CD14-positive monocyte (primary cell): ENCODE measurements around the gene GPD1. TPM values are rescaled to one million over a fixed set of nuclear protein-coding genes. Genes with fewer than 3 reads are reported as not detected.

ENCODE experiments used
- DNase-seq, 3 donors: peaks; one replicate each; pipeline ENCODE4 v3.0.0-alpha.2; 2011 to 2022
- H2AFZ ChIP-seq: 2 replicates; pipeline ENCODE4 v1.6.0; 2012; ENCODE audit warnings: mild to moderate bottlenecking, low read depth, low read length, inconsistent platforms; ENCODE audit not compliant: insufficient read depth, poor library complexity, severe bottlenecking
- H3K27ac ChIP-seq, 2 donors: 1 replicate in 1 of 2; 2 replicates in 1 of 2; pipeline ENCODE4 v1.5.1; 2012 to 2013; ENCODE audit warnings: low read length in 2 of 2, control low read depth in 1 of 2, inconsistent platforms in 1 of 2, low read depth in 1 of 2, mild to moderate bottlenecking in 1 of 2
- H3K27me3 ChIP-seq, 2 donors: one replicate each; pipeline versions ENCODE4 v1.6.0 to v1.6.1; 2011 to 2013; ENCODE audit warnings: low read length in 2 of 2; ENCODE audit not compliant: control insufficient read depth in 2 of 2, insufficient read depth in 2 of 2
- H3K36me3 ChIP-seq, 2 donors: replicated peaks in 1 of 2; 1 replicate in 1 of 2; 2 replicates in 1 of 2; pipeline versions ENCODE4 v1.5.1 to v1.6.1; 2012 to 2013; ENCODE audit warnings: low read length in 2 of 2, control low read depth in 1 of 2, inconsistent platforms in 1 of 2, mild to moderate bottlenecking in 1 of 2; ENCODE audit not compliant: insufficient read depth in 2 of 2, control insufficient read depth in 1 of 2
- H3K4me1 ChIP-seq, 2 donors: 1 replicate in 1 of 2; 2 replicates in 1 of 2; pipeline versions ENCODE4 v1.5.1 to v1.6.1; 2012 to 2013; ENCODE audit warnings: low read length in 2 of 2, control low read depth in 1 of 2, inconsistent platforms in 1 of 2, mild to moderate bottlenecking in 1 of 2, moderate library complexity in 1 of 2; ENCODE audit not compliant: insufficient read depth in 2 of 2, control insufficient read depth in 1 of 2
- H3K4me2 ChIP-seq: replicated peaks from 2 replicates; pipeline ENCODE3; 2012; ENCODE audit warnings: low read length, moderate library complexity, mild to moderate bottlenecking; ENCODE audit not compliant: poor library complexity, severe bottlenecking; ENCODE audit errors: extremely low read depth
- H3K4me3 ChIP-seq, 3 experiments: fragments of 200-600 bp in 1 of 3; sonication (generic) in 1 of 3; replicated peaks in 1 of 3; 1 replicate in 2 of 3; 2 replicates in 1 of 3; pipeline ENCODE4 v1.5.1; 2011 to 2013; ENCODE audit warnings: low read length in 3 of 3, mild to moderate bottlenecking in 3 of 3, control low read depth in 2 of 3, low read depth in 2 of 3, inconsistent platforms in 1 of 3, moderate library complexity in 1 of 3
- H3K79me2 ChIP-seq: 2 replicates; pipeline ENCODE4 v1.6.0; 2012; ENCODE audit warnings: mild to moderate bottlenecking, control low read depth, inconsistent platforms, low read length, moderate library complexity; ENCODE audit not compliant: insufficient read depth
- H3K9ac ChIP-seq: 2 replicates; pipeline ENCODE4 v1.6.0; 2017; ENCODE audit warnings: low read length, mild to moderate bottlenecking; ENCODE audit not compliant: insufficient read depth, poor library complexity, severe bottlenecking
- H3K9me3 ChIP-seq, 2 donors: replicated peaks in 1 of 2; 1 replicate in 1 of 2; 2 replicates in 1 of 2; pipeline versions ENCODE4 v1.5.1 to v1.6.1; 2012 to 2013; ENCODE audit warnings: low read length in 2 of 2, control low read depth in 1 of 2; ENCODE audit not compliant: control insufficient read depth in 1 of 2, insufficient read depth in 1 of 2
- H4K20me1 ChIP-seq: 2 replicates; pipeline ENCODE4 v1.6.0; 2012; ENCODE audit warnings: mild to moderate bottlenecking, low read length, control low read depth, moderate library complexity; ENCODE audit not compliant: insufficient read depth
- H3K27ac Mint-ChIP-seq, 7 donors: one replicate each; pipeline ENCODE4 v1.8.0; 2020; ENCODE audit warnings: mild to moderate bottlenecking in 7 of 7, mixed read lengths in 7 of 7, moderate library complexity in 6 of 7, inconsistent platforms in 2 of 7
- H3K27me3 Mint-ChIP-seq, 3 donors: one replicate each; pipeline ENCODE4 v1.8.0; 2021 to 2022; ENCODE audit warnings: low read depth in 3 of 3, mild to moderate bottlenecking in 3 of 3, mixed read lengths in 3 of 3, moderate library complexity in 3 of 3, inconsistent platforms in 1 of 3
- H3K36me3 Mint-ChIP-seq, 2 donors: one replicate each; pipeline ENCODE4 v1.8.0; 2020; ENCODE audit warnings: mixed read lengths in 2 of 2, inconsistent platforms in 1 of 2, mild to moderate bottlenecking in 1 of 2
- H3K4me1 Mint-ChIP-seq: one replicate; pipeline ENCODE4 v1.8.0; 2020; ENCODE audit warnings: mild to moderate bottlenecking, mixed read lengths
- H3K4me3 Mint-ChIP-seq, 2 donors: one replicate each; pipeline ENCODE4 v1.8.0; 2020; ENCODE audit warnings: mild to moderate bottlenecking in 2 of 2, mixed read lengths in 2 of 2, moderate library complexity in 1 of 2
- H3K9me3 Mint-ChIP-seq, 7 donors: one replicate each; pipeline ENCODE4 v1.8.0; 2020 to 2022; ENCODE audit warnings: mixed read lengths in 7 of 7, mild to moderate bottlenecking in 6 of 7, moderate library complexity in 6 of 7, inconsistent platforms in 2 of 7
- CTCF ChIP-seq: fragments of 200-600 bp; IDR thresholded peaks from one replicate; pipeline ENCODE4 v1.8.0; 2022; ENCODE audit warnings: antibody characterized with exemption, mild to moderate bottlenecking
- WGBS: methylation state at CpG from one replicate; pipeline ENCODE4 v1.1.5; 2013; ENCODE audit warnings: missing lambda C conversion rate; ENCODE audit not compliant: insufficient coverage; 5-methylcytosine and 5-hydroxymethylcytosine counted together
- intact Hi-C, 2 donors: fragments of 100-400 bp; cut with micrococcal nuclease; formaldehyde crosslinking; loops; one replicate each; pipeline versions ENCODE4 v1.15.0 to v1.15.1; 2023
- polyA plus RNA-seq, 3 donors: library from polyadenylated mRNA; depleted of rRNA in 1 of 3; unstranded in 2 of 3; stranded (reverse) in 1 of 3; fragments of 300-500 nt in 2 of 3; fragments of >200 nt in 1 of 3; fragmentation: Illumina TruSeq in 2 of 3; gene quantifications; 1 replicate in 2 of 3; 2 replicates in 1 of 3; pipeline ENCODE4 v1.2.3, GENCODE V29; 2012 to 2021

Gene GPD1
- polyA plus RNA-seq, 3 donors = 0.08 TPM; not detected in 2

DNA sequence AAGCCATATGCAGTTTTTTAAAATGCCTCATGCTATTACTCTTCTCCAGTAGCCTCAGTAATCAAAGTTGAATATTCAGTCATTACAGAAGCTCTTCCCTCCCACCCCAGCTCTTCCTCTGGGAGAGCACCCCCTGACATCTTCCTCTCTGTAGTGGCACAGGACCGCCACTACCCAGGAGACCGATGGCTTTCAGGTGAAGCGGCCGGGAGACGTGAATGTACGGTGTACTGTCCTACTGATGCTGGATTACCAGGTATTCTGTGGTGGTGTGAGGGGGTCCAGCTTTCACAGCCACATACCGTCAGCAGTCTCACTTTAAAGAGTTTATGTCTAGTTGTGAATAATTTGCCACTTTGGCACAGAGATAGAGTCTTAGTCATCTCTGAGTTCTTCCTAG lies 14.1 kb upstream of the GPD1 start:
- H3K9me3 ChIP-seq = no peaks in the 10 kb centered on the region
- H2AFZ ChIP-seq = no peak overlapping the region
- peaks cover 10% of the 10 kb centered on the region for H3K79me2 ChIP-seq
- no peak overlapping the region for H3K4me3 ChIP-seq
- Mint-ChIP-seq H3K4me3 (no peak overlapping the region), H3K9me3 (no peaks in the 10 kb centered on the region), H3K27ac (peak overlapping the region in 1 of 7 donors; percentile 26), H3K4me1 (peaks cover 19% of the 10 kb centered on the region), H3K36me3 (peaks cover 66 to 75% of the 10 kb centered on the region in 2 donors), H3K27me3 (peaks cover 0 to 2% (median 1%) of the 10 kb centered on the region in 3 donors)
- H3K4me2 ChIP-seq = no peak overlapping the region
- intact Hi-C loops = no loop called here
- H3K27ac ChIP-seq = no peak overlapping the region
- peaks cover 56 to 78% of the 10 kb centered on the region in 2 donors for H3K36me3 ChIP-seq
- WGBS = 100% methylated on average over 4 of the region's 7 CpGs
- H4K20me1 ChIP-seq = no peaks in the 10 kb centered on the region
- H3K9ac ChIP-seq = no peak overlapping the region
- peaks cover 6 to 10% of the 10 kb centered on the region in 2 donors for H3K4me1 ChIP-seq
- H3K27me3 ChIP-seq = no peaks in the 10 kb centered on the region
- TF ChIP-seq CTCF = no peak
- DNase-seq = no peak

- intact Hi-C loops = no loop called here
- Mint-ChIP-seq H3K27ac (peak overlapping the region in 1 of 7 donors; percentile 26), H3K4me3 (no peak overlapping the region), H3K27me3 (peaks cover 0 to 2% (median 1%) of the 10 kb centered on the region in 3 donors), H3K36me3 (peaks cover 73 to 81% of the 10 kb centered on the region in 2 donors), H3K4me1 (peaks cover 19% of the 10 kb centered on the region), H3K9me3 (no peaks in the 10 kb centered on the region)
- no peak overlapping the region for H3K4me2 ChIP-seq
- no peak for TF ChIP-seq CTCF
- no peak overlapping the region for H3K4me3 ChIP-seq
- peaks cover 6 to 8% of the 10 kb centered on the region in 2 donors for H3K4me1 ChIP-seq
- H3K27ac ChIP-seq = no peak overlapping the region
- no peak overlapping the region for H3K9ac ChIP-seq
- H4K20me1 ChIP-seq = no peaks in the 10 kb centered on the region
- no peak for DNase-seq
- no peaks in the 10 kb centered on the region for H3K9me3 ChIP-seq
- H3K79me2 ChIP-seq = peaks cover 8% of the 10 kb centered on the region
- H3K27me3 ChIP-seq = no peaks in the 10 kb centered on the region
- no peak overlapping the region for H2AFZ ChIP-seq
- H3K36me3 ChIP-seq = peaks cover 62 to 84% of the 10 kb centered on the region in 2 donors
- WGBS = 100% methylated on average over 1 of the region's 5 CpGs
Measured at GRCh38 chr12:50090391-50090790, 13.4 kb upstream of the GPD1 start.
